Natural killer cell (primary cell): ENCODE measurements around the gene UBAP2L. TPM values are rescaled to one million over a fixed set of nuclear protein-coding genes. Genes with fewer than 3 reads are reported as not detected.

Source experiments
- ATAC-seq, 3 donors: fragments of 150-1000 bp in 2 of 3; fragments of 200-7000 bp in 1 of 3; cut with Tn5 transposase; 1 replicate in 1 of 3; 2 replicates in 2 of 3; pipeline ENCODE4 v1.10.0; 2021; ENCODE audit warnings: mild to moderate bottlenecking in 2 of 3, moderate library complexity in 2 of 3
- DNase-seq, 2 donors: peaks; one replicate each; pipeline versions ENCODE4 v3.0.0 to v3.0.0-alpha.2; 2013 to 2021; ENCODE audit warnings: mixed read lengths in 1 of 2
- H3K27ac ChIP-seq: one replicate; pipeline ENCODE4 v1.5.1; 2013; ENCODE audit warnings: mild to moderate bottlenecking, low read length
- H3K27me3 ChIP-seq: one replicate; pipeline ENCODE4 v1.6.1; 2013; ENCODE audit warnings: low read length; ENCODE audit not compliant: control insufficient read depth, insufficient read depth
- H3K36me3 ChIP-seq: one replicate; pipeline ENCODE4 v1.6.1; 2013; ENCODE audit warnings: low read length; ENCODE audit not compliant: control insufficient read depth, insufficient read depth
- H3K4me1 ChIP-seq: one replicate; pipeline ENCODE4 v1.6.1; 2013; ENCODE audit warnings: low read length; ENCODE audit not compliant: control insufficient read depth, insufficient read depth
- H3K4me3 ChIP-seq: one replicate; pipeline ENCODE4 v1.5.1; 2013; ENCODE audit warnings: low read length
- H3K9me3 ChIP-seq: one replicate; pipeline ENCODE4 v1.6.1; 2013; ENCODE audit warnings: low read length; ENCODE audit not compliant: control insufficient read depth, insufficient read depth
- H3K27ac Mint-ChIP-seq, 2 donors: one replicate each; pipeline ENCODE4 v1.8.0; 2022; ENCODE audit warnings: mild to moderate bottlenecking in 2 of 2, mixed read lengths in 2 of 2, moderate library complexity in 1 of 2
- H3K27me3 Mint-ChIP-seq, 2 donors: one replicate each; pipeline ENCODE4 v1.8.0; 2022; ENCODE audit warnings: low read depth in 2 of 2, mixed read lengths in 2 of 2
- H3K36me3 Mint-ChIP-seq: one replicate; pipeline ENCODE4 v1.8.0; 2022; ENCODE audit warnings: mixed read lengths
- H3K4me1 Mint-ChIP-seq, 2 donors: one replicate each; pipeline ENCODE4 v1.8.0; 2022; ENCODE audit warnings: mixed read lengths in 2 of 2
- H3K4me3 Mint-ChIP-seq: one replicate; pipeline ENCODE4 v1.8.0; 2022; ENCODE audit warnings: mild to moderate bottlenecking, moderate library complexity, mixed read lengths
- H3K9me3 Mint-ChIP-seq, 2 donors: one replicate each; pipeline ENCODE4 v1.8.0; 2022; ENCODE audit warnings: mixed read lengths in 2 of 2
- WGBS: methylation state at CpG from one replicate; pipeline ENCODE4 v1.1.7; 2013; ENCODE audit warnings: missing lambda C conversion rate; ENCODE audit not compliant: insufficient coverage; 5-methylcytosine and 5-hydroxymethylcytosine counted together
- intact Hi-C: fragments of 100-400 bp; cut with micrococcal nuclease; formaldehyde crosslinking; loops from one replicate; pipeline ENCODE4 v1.14.2; 2022
- total RNA-seq, 4 donors: library from RNA; stranded (reverse); fragments of 120-200 nt in 1 of 4; gene quantifications; one replicate each; pipeline versions ENCODE4 v1.2.3 to v1.2.4, GENCODE V29; 2013 to 2022
- TF ChIP-seq, protein P1 (sequence below): fragments of 200-600 bp; IDR thresholded peaks from one replicate; pipeline ENCODE4 v1.8.0; 2022; ENCODE audit warnings: antibody characterized with exemption

Gene UBAP2L
- total RNA-seq, 3 donors from 2014 or later (not counting 1 experiment from before 2014, with no cell fraction given), result 195 to 220 (median 218) TPM

GRCh38 chr1:154295408-154296235 is 74.9 kb downstream of the UBAP2L start:
- 83% methylated on average over 8 of the region's 8 CpGs for WGBS
- H3K27ac Mint-ChIP-seq, result no peak overlapping the region
- ATAC-seq (no peak), DNase-seq (no peak)
- no peaks in the 10 kb centered on the region for H3K27me3 ChIP-seq
- H3K4me3 Mint-ChIP-seq, result no peak overlapping the region
- H3K9me3 ChIP-seq, result peaks cover 12% of the 10 kb centered on the region
- H3K27me3 Mint-ChIP-seq, result peaks cover 13 to 19% of the 10 kb centered on the region in 2 donors
- no peak overlapping the region for H3K27ac ChIP-seq
- TF ChIP-seq, protein P1, sequence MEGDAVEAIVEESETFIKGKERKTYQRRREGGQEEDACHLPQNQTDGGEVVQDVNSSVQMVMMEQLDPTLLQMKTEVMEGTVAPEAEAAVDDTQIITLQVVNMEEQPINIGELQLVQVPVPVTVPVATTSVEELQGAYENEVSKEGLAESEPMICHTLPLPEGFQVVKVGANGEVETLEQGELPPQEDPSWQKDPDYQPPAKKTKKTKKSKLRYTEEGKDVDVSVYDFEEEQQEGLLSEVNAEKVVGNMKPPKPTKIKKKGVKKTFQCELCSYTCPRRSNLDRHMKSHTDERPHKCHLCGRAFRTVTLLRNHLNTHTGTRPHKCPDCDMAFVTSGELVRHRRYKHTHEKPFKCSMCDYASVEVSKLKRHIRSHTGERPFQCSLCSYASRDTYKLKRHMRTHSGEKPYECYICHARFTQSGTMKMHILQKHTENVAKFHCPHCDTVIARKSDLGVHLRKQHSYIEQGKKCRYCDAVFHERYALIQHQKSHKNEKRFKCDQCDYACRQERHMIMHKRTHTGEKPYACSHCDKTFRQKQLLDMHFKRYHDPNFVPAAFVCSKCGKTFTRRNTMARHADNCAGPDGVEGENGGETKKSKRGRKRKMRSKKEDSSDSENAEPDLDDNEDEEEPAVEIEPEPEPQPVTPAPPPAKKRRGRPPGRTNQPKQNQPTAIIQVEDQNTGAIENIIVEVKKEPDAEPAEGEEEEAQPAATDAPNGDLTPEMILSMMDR, result no peak
- intact Hi-C loops, result no loop called here
- H3K4me3 ChIP-seq, result no peak overlapping the region
- H3K9me3 Mint-ChIP-seq, result peaks cover 0 to 8% of the 10 kb centered on the region in 2 donors
- H3K4me1 Mint-ChIP-seq, result no peaks in the 10 kb centered on the region
- no peaks in the 10 kb centered on the region for H3K4me1 ChIP-seq
- no peaks in the 10 kb centered on the region for H3K36me3 ChIP-seq
- no peaks in the 10 kb centered on the region for H3K36me3 Mint-ChIP-seq

DNA sequence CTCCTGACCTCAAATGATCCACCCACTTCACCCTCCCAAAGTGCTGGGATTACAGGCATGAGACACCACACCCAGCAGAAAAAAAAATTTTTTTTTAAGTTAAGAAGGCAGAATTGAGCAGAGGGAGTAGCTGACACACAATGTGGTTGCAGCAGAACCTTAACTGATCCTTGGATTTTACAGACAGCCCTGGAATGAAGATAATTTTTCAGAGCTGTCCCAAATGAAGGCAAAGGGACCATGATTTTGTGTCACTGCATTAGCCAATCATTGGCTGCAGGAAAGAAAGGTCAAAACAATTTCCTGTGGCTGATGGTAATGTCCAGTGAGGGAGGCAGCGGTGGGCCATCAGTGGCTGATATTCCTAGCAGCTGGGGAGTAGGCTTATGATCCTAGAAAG is 80.8 kb downstream of the UBAP2L start:
- no peaks in the 10 kb centered on the region for H3K27me3 ChIP-seq
- H3K9me3 ChIP-seq, result no peaks in the 10 kb centered on the region
- H3K27me3 Mint-ChIP-seq, result peaks cover 5 to 7% of the 10 kb centered on the region in 2 donors
- no peak overlapping the region for H3K4me3 Mint-ChIP-seq
- no peaks in the 10 kb centered on the region for H3K36me3 Mint-ChIP-seq
- no peak overlapping the region for H3K4me3 ChIP-seq
- no peaks in the 10 kb centered on the region for H3K36me3 ChIP-seq
- intact Hi-C loops, result no loop called here
- no peaks in the 10 kb centered on the region for H3K4me1 ChIP-seq
- DNase-seq, result no peak
- no peak overlapping the region for H3K27ac Mint-ChIP-seq
- H3K4me1 Mint-ChIP-seq, result no peaks in the 10 kb centered on the region
- 100% methylated on average over 1 of the region's 1 CpG for WGBS
- TF ChIP-seq, protein P1, result no peak
- no peak overlapping the region for H3K27ac ChIP-seq
- H3K9me3 Mint-ChIP-seq, result no peaks in the 10 kb centered on the region
- no peak for ATAC-seq

DNA sequence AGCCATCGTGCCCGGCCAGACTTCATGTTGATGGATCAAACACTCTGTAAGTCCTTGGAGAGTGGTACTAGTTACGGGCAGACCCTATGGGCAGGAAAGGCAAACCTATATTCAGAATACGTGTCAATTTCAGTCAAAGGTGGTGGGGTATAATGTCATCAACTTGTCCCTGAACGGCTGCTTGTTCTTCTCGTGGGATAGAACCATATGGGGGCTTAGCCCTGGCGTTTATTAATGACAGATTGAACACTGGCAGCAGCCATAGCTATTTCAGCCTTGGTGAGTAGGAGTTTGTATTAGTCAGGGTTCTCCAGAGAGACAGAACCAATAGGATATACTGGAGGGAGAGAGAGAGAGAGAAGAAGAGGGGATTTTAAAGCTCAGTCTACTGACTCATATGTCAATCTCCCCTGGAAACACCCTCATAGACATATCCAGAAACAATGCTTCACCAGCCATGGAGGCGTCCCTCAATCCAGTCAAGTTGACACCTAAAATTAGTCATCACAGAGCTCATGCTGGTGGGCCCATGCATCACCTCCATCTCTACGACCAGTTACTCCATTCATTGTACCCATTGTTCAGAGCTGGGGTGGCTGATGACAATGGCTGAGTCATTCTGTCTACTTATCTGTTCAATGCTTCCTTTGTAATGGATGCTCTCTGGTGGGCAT is 84.0 kb downstream of the UBAP2L start:
- Histone ChIP-seq H3K27ac (no peak overlapping the region), H3K9me3 (no peaks in the 10 kb centered on the region), H3K4me1 (no peaks in the 10 kb centered on the region), H3K4me3 (no peak overlapping the region), H3K36me3 (no peaks in the 10 kb centered on the region), H3K27me3 (no peaks in the 10 kb centered on the region)
- TF ChIP-seq, protein P1, result no peak
- ATAC-seq (no peak), DNase-seq (no peak)
- no peaks in the 10 kb centered on the region for H3K4me1 Mint-ChIP-seq
- no peak overlapping the region for H3K27ac Mint-ChIP-seq
- no peaks in the 10 kb centered on the region for H3K9me3 Mint-ChIP-seq
- intact Hi-C loops, result no loop called here
- H3K4me3 Mint-ChIP-seq, result no peak overlapping the region
- 79% methylated on average over 9 of the region's 9 CpGs for WGBS
- no peaks in the 10 kb centered on the region for H3K36me3 Mint-ChIP-seq
- peaks cover 0 to 2% of the 10 kb centered on the region in 2 donors for H3K27me3 Mint-ChIP-seq
